Ishikawa (cell line): ENCODE measurements around the gene HEMGN.

Experiments
- CEBPB ChIP-seq: IDR thresholded peaks from 2 replicates; pipeline ENCODE4 v1.6.1; 2012
- CREB1 ChIP-seq: IDR thresholded peaks from 2 replicates; pipeline ENCODE4 v1.6.1; 2012; ENCODE audit warnings: low read depth
- EGR1 ChIP-seq: IDR thresholded peaks from 2 replicates; pipeline ENCODE4 v1.6.1; 2012
- EP300 ChIP-seq: IDR thresholded peaks from 2 replicates; pipeline ENCODE4 v1.6.1; 2012; ENCODE audit warnings: borderline replicate concordance
- FOXM1 ChIP-seq: IDR thresholded peaks from 2 replicates; pipeline ENCODE4 v1.6.1; 2012; ENCODE audit warnings: low read depth, borderline replicate concordance
- NFIC ChIP-seq: IDR thresholded peaks from 2 replicates; pipeline ENCODE4 v1.6.1; 2012
- RAD21 ChIP-seq: IDR thresholded peaks from 2 replicates; pipeline ENCODE4 v1.6.1; 2012; ENCODE audit warnings: low read depth
- REST ChIP-seq: IDR thresholded peaks from 2 replicates; pipeline ENCODE4 v1.6.1; 2012; ENCODE audit warnings: low read depth, mild to moderate bottlenecking
- TAF1 ChIP-seq: IDR thresholded peaks from 2 replicates; pipeline ENCODE4 v1.6.1; 2012; ENCODE audit warnings: low read depth, mild to moderate bottlenecking
- TCF12 ChIP-seq: IDR thresholded peaks from 2 replicates; pipeline ENCODE4 v1.6.1; 2012; ENCODE audit warnings: low read depth
- TEAD4 ChIP-seq: IDR thresholded peaks from 2 replicates; pipeline ENCODE4 v1.6.1; 2012
- YY1 ChIP-seq: IDR thresholded peaks from 2 replicates; pipeline ENCODE4 v1.6.1; 2012; ENCODE audit warnings: low read depth
- ZBTB7A ChIP-seq: IDR thresholded peaks from 2 replicates; pipeline ENCODE4 v1.6.1; 2012; ENCODE audit warnings: low read depth
- TF ChIP-seq, protein P1 (sequence below): IDR thresholded peaks from 2 replicates; pipeline ENCODE4 v1.6.1; 2012
- TF ChIP-seq, protein P2 (sequence below): IDR thresholded peaks from 2 replicates; pipeline ENCODE4 v1.6.1; 2012

Gene HEMGN

DNA sequence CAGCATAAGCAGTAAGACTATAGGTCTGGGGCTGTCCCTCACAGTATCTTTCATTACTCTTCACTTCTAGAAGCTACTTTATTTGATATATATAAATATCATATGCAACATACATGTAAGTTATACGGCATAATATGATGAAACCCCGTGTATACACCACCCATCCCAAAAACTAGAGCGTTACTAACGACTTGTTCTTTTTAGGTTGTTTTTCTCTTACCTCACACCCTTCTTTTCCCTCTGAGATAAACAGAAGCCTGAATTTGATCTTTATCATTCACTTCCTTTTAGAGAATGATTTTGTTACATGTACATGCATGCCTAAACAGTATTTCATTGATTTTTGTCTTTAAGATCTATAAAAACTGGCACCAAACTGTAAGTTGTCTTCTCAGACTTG, 19.4 kb downstream of the HEMGN start:
- TF ChIP-seq RAD21 (no peak), EP300 (no peak), EGR1 (no peak)

DNA sequence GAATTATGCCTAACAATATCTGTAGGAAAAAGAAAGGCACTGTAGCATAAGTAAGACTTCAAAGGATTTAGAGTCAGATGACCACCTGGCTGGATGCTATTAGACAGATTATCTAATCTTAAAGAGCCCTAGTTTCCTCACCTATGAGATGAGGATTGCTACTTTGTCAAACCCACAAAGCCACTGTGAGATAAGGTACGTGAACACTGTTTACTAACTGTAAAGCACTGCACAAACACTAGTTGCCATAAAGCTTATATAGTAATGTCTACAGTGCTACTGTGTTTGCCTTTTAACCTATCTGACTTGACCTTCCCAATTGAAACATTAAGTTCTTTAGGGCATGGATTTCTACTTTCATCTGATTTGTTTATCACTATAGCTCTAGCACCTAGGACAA, 26.0 kb downstream of the HEMGN start:
- TF ChIP-seq YY1: no peak
- no peak for TF ChIP-seq TEAD4
- TF ChIP-seq NFIC: no peak
- no peak for TF ChIP-seq CREB1
- TF ChIP-seq TCF12: no peak
- TF ChIP-seq CEBPB: no peak
- TF ChIP-seq, protein P1, sequence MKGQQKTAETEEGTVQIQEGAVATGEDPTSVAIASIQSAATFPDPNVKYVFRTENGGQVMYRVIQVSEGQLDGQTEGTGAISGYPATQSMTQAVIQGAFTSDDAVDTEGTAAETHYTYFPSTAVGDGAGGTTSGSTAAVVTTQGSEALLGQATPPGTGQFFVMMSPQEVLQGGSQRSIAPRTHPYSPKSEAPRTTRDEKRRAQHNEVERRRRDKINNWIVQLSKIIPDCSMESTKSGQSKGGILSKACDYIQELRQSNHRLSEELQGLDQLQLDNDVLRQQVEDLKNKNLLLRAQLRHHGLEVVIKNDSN: no peak
- TF ChIP-seq EP300: no peak
- TF ChIP-seq FOXM1: no peak
- no peak for TF ChIP-seq RAD21
- TF ChIP-seq EGR1: no peak
- no peak for TF ChIP-seq ZBTB7A
- TF ChIP-seq, protein P2, sequence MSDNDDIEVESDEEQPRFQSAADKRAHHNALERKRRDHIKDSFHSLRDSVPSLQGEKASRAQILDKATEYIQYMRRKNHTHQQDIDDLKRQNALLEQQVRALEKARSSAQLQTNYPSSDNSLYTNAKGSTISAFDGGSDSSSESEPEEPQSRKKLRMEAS: no peak
- no peak for TF ChIP-seq REST
- no peak for TF ChIP-seq TAF1

DNA sequence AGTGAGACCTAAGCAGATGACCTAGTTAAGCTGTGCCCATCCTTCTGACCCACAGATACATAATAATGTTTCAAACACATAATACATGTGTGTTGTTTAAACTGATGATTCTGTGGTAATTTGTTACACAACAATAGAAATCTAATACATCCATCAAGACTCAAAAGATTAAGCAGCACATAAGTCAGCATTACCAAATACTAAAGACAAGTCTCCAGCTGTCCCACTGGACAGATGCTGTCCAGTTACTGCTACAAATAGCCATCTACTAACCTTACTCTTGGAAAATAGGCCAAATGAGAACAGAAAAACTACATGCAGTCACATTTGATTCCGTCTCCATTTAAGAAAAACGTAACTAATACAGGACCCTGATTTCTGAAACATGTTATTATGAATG, 26.4 kb downstream of the HEMGN start:
- TF ChIP-seq CREB1 (no peak), FOXM1 (no peak), NFIC (no peak), EP300 (no peak), ZBTB7A (no peak), TEAD4 (no peak), RAD21 (no peak), REST (no peak), EGR1 (no peak), TAF1 (no peak), YY1 (no peak), CEBPB (no peak)
- TF ChIP-seq, protein P2: no peak
- TF ChIP-seq, protein P1: no peak

- no peak for TF ChIP-seq FOXM1
- no peak for TF ChIP-seq EGR1
- no peak for TF ChIP-seq YY1
Observed at GRCh38 chr9:97910357-97910756, 27.6 kb downstream of the HEMGN start.

- TF ChIP-seq ZBTB7A (no peak), RAD21 (no peak), NFIC (no peak), CEBPB (no peak), TEAD4 (no peak), CREB1 (no peak), EP300 (no peak), EGR1 (no peak), FOXM1 (no peak), YY1 (no peak), REST (no peak), TCF12 (no peak), TAF1 (no peak)
- TF ChIP-seq, protein P1: no peak
- TF ChIP-seq, protein P2: no peak
Observed at GRCh38 chr9:97908705-97909104, 29.3 kb downstream of the HEMGN start.
